Activated naive CD4-positive, alpha-beta T cell treated with anti-CD3 and anti-CD28 coated beads, Interleukin-2, amount 50 U/mL, for 24 hours (primary cell): Measurements from ENCODE around the gene HBP1.
"Not testable (repeated sequence)": the region's sequence is repeated elsewhere in the genome, so short reads cannot be mapped to it uniquely, and the experiment has no call there.

Experiments used
- H3K27ac Mint-ChIP-seq: one replicate; pipeline ENCODE4 v1.8.0; 2021; ENCODE audit warnings: mild to moderate bottlenecking, mixed read lengths
- H3K27me3 Mint-ChIP-seq: one replicate; pipeline ENCODE4 v1.8.0; 2021; ENCODE audit warnings: mixed read lengths
- H3K36me3 Mint-ChIP-seq: one replicate; pipeline ENCODE4 v1.8.0; 2021; ENCODE audit warnings: mixed read lengths
- H3K4me1 Mint-ChIP-seq: one replicate; pipeline ENCODE4 v1.8.0; 2021; ENCODE audit warnings: mixed read lengths
- H3K4me3 Mint-ChIP-seq: one replicate; pipeline ENCODE4 v1.8.0; 2021; ENCODE audit warnings: mild to moderate bottlenecking, mixed read lengths
- H3K9me3 Mint-ChIP-seq: one replicate; pipeline ENCODE4 v1.8.0; 2021; ENCODE audit warnings: mixed read lengths

Gene HBP1

DNA sequence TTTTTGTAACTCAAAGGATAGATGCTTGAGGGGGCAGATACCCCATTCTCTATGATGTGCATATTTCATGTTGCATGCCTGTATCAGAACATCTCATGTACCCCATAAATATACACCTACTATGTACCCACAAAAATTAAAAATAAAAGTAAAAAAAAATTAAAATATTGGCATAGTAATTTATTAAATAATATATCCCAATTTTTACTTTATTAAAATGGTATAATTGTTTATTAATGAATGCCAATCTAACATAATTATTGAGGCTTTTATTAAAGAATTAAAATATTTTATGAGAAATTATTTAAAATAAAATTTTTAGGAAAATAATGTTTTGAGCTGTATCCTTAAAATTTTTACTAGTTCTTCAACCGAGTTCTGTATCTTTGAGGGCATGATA, 18.9 kb upstream of the HBP1 start:
- no peak overlapping the region for H3K27ac Mint-ChIP-seq
- H3K36me3 Mint-ChIP-seq: no peaks in the 10 kb centered on the region
- no peak overlapping the region for H3K4me3 Mint-ChIP-seq
- peaks cover 9% of the 10 kb centered on the region for H3K4me1 Mint-ChIP-seq
- H3K9me3 Mint-ChIP-seq: no peaks in the 10 kb centered on the region
- no peaks in the 10 kb centered on the region for H3K27me3 Mint-ChIP-seq

DNA sequence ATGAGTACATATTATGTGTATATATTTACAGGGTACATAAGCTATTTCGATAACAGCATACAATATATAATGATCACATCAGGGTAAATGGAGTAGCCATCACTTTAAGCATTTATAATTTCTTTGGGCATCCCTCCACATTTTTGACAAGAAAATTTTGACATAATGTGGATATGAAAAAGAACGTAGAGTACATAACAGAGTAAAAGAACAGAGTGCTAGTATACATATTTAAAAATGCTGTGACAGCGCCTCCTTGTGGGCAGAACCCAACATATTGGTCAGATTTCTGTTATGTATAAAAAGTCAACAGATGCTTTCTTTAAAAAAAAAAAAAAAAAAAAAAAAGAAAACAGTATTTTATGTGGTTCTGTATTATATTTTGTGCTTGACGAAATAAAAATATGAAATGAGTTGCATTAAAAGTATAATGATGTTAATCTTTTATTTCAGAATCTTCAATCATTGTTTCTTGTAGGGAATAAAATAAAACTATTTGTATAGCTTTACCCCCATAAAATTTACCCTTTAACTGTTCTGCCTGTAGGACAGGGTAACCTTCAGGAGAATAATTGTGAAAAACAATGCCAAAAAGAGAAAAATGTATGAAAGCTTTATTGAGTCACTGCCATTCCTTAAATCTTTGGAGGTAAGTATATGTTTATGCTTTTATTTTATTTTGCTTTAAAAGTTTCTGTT, 18.3 kb upstream of the HBP1 start:
- H3K36me3 Mint-ChIP-seq: no peaks in the 10 kb centered on the region
- H3K4me1 Mint-ChIP-seq: peaks cover 9% of the 10 kb centered on the region
- no peaks in the 10 kb centered on the region for H3K27me3 Mint-ChIP-seq
- H3K4me3 Mint-ChIP-seq: no peak overlapping the region
- H3K9me3 Mint-ChIP-seq: no peaks in the 10 kb centered on the region
- no peak overlapping the region for H3K27ac Mint-ChIP-seq

DNA sequence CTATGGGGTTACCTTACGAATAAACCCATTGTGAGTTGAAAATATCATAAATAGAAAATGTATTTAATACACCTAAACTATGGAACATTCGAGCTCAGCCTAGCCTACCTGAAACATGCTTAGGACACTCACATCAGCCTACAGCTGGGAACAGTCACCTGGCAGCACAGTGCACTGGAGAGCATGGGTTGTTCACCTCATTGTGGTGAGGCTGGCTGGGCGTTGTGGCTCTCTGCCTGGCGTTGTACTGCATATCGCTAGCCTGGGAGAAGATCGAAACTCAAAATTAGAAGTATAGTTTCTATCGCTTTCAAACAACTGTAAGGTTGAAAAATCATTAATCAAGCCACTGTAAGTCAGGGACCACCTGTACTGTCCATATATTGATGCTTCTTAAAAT, 17.3 kb upstream of the HBP1 start:
- no peaks in the 10 kb centered on the region for H3K36me3 Mint-ChIP-seq
- H3K4me1 Mint-ChIP-seq: peaks cover 9% of the 10 kb centered on the region
- H3K27ac Mint-ChIP-seq: no peak overlapping the region
- H3K9me3 Mint-ChIP-seq: no peaks in the 10 kb centered on the region
- no peak overlapping the region for H3K4me3 Mint-ChIP-seq
- H3K27me3 Mint-ChIP-seq: no peaks in the 10 kb centered on the region

DNA sequence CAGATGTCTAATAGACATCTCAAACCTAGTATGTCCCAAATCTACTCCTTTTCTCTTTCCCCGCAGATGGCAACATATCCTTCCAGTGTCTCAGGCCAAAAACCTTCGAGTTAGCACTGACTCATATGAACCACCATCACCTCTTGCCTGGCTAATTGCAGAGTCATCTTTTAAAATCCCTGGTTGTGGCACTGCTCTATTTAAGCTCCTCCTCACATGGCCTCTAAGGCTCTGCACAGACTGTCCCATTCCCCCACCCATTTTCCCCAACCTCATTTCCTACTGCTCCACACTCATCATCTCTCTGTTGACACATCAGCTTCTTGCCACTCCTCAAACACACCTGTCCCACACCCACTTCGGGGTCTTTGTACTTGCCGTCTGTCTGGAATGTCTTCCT, 16.8 kb upstream of the HBP1 start:
- Mint-ChIP-seq H3K4me3 (no peak overlapping the region), H3K27me3 (no peaks in the 10 kb centered on the region), H3K9me3 (no peaks in the 10 kb centered on the region), H3K4me1 (peaks cover 9% of the 10 kb centered on the region), H3K36me3 (no peaks in the 10 kb centered on the region), H3K27ac (no peak overlapping the region)

DNA sequence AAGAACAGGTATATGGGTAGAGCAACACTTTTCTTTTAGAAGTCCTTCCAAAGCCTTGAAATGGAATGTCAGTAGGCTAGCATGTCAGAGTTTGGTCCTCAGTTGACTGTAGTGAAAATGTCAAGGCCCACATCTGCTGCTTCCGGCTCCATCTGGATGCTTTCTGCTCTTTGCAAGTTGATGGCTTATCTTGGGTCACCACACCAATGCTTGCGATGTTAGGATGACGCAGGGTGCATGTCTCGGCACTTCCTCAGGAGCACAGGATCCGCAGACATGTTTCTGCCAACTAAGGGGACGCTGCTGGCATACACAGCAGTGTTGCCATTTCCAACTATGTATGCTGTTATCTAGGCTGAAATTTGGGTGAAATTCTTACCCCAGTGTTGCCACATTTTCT, 14.0 kb upstream of the HBP1 start:
- Mint-ChIP-seq H3K36me3 (no peaks in the 10 kb centered on the region), H3K27me3 (no peaks in the 10 kb centered on the region), H3K4me3 (no peak overlapping the region), H3K9me3 (no peaks in the 10 kb centered on the region), H3K27ac (no peak overlapping the region), H3K4me1 (no peaks in the 10 kb centered on the region)

DNA sequence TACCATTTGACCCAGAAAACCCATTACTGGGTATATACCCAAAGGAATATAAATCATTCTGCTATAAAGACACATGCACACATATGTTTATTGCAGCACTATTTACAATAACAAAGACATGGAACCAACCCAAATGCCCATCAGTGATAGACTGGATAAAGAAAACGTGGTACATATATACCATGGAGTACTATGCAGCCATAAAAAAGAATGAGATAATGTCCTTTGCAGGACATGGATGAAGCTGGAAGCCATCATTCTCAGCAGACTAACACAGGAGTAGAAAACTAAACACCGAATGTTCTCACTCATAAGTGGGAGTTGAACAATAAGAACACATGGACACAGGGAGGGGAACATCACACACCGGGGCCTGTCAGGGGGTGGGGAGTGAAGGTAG, 13.1 kb upstream of the HBP1 start:
- not testable (repeated sequence) for H3K27me3 Mint-ChIP-seq, H3K27ac Mint-ChIP-seq, H3K4me3 Mint-ChIP-seq, H3K36me3 Mint-ChIP-seq, H3K4me1 Mint-ChIP-seq, H3K9me3 Mint-ChIP-seq

DNA sequence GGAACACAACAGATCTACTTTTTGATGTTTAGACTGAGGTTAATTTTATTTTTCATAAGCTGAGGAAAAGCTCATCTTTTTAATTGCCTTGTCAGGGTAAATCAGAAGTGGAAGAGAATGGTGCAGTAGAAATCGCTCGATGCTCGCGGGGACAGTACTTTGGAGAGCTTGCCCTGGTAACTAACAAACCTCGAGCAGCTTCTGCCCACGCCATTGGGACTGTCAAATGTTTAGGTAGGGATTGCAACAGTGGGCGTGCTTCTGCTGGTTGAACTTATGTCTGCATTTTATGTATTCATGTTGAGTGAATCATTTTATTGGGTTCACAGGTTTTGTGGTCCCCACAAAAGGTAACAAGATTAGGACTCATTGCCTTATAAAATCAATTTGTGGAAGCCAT, 11.7 kb upstream of the HBP1 start:
- H3K27me3 Mint-ChIP-seq: no peaks in the 10 kb centered on the region
- no peak overlapping the region for H3K27ac Mint-ChIP-seq
- no peak overlapping the region for H3K4me3 Mint-ChIP-seq
- H3K4me1 Mint-ChIP-seq: no peaks in the 10 kb centered on the region
- H3K9me3 Mint-ChIP-seq: no peaks in the 10 kb centered on the region
- no peaks in the 10 kb centered on the region for H3K36me3 Mint-ChIP-seq

DNA sequence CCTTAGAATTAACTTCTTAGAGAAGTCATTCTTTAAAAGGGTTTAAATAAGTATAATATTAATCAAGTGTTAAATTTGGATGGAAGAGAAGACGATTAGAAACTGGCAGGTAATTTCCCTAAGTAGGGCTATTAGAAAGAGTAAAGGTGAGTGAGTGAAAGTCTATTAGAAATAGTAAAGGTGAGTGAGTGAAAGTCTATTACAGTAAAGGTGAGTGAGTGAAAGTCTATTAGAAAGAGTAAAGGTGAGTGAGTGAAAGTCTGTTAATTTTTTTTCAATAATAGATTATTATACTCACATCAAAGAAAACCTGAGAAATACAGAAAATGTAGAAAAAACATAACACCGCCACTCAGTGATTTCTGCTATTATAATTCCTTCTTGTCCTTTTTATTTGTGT, 10.8 kb upstream of the HBP1 start:
- H3K9me3 Mint-ChIP-seq: no peaks in the 10 kb centered on the region
- no peaks in the 10 kb centered on the region for H3K36me3 Mint-ChIP-seq
- no peak overlapping the region for H3K4me3 Mint-ChIP-seq
- H3K27me3 Mint-ChIP-seq: no peaks in the 10 kb centered on the region
- no peak overlapping the region for H3K27ac Mint-ChIP-seq
- H3K4me1 Mint-ChIP-seq: no peaks in the 10 kb centered on the region

DNA sequence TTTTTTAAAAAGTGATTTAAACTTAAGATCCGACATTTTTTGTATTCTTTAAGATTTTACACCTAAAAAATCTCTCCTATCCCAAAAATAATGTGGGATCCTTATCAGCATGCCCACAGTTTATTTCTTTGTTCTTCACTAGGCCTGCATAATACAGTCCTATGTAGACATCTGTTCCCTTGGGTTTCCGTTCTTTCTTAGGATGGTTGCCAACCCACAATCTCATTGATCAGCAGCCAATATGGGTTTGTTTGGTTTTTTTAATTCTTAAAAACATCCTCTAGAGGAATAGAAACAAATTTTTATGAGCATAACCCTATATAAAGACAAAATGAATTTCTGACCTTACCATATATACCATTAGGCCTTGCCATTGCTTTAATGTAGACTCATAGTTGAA, 8.4 kb upstream of the HBP1 start:
- Mint-ChIP-seq H3K27ac (no peak overlapping the region), H3K4me1 (no peaks in the 10 kb centered on the region), H3K9me3 (no peaks in the 10 kb centered on the region), H3K4me3 (no peak overlapping the region), H3K27me3 (no peaks in the 10 kb centered on the region), H3K36me3 (no peaks in the 10 kb centered on the region)

DNA sequence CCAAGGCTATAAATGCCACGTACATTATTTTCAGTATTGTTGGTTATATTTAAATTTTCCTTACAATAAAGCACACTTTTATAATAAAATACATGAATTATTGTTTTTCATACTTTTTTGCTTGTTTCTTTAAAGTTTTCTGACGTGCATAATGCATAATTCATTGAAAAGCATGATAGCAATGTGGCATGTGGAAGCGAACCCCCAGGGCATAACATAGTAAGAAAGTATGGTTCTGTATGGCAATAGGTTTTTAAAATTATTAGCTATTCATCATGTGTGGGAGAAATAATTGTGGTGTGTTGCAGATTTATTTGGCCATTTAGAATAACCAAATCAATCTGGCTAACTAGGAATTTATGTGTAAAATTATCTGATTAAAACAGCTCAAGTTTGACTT, 7.4 kb upstream of the HBP1 start:
- Mint-ChIP-seq H3K9me3 (no peaks in the 10 kb centered on the region), H3K27ac (no peak overlapping the region), H3K36me3 (no peaks in the 10 kb centered on the region), H3K4me3 (no peak overlapping the region), H3K27me3 (no peaks in the 10 kb centered on the region), H3K4me1 (peaks cover 7% of the 10 kb centered on the region)

DNA sequence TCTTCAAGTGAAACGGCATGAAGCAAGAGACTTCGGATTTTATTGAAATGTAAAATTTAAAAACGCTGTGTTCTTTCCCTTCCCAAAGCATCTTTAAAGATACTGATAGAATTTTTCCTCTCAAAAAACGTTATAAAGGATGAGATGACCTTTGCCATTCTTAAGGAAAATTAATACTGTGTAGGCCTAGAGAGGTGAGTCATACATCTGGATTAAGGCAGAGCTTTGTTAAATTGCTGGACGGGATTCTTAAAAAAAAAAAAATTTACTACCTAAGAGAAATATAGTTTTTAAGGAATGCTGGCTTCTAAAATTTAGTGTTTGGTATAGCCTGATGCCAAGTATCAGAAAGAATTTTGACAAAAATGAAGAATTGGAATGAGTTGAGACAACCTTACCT, 6.3 kb upstream of the HBP1 start:
- no peak overlapping the region for H3K4me3 Mint-ChIP-seq
- no peak overlapping the region for H3K27ac Mint-ChIP-seq
- H3K27me3 Mint-ChIP-seq: no peaks in the 10 kb centered on the region
- H3K36me3 Mint-ChIP-seq: no peaks in the 10 kb centered on the region
- no peaks in the 10 kb centered on the region for H3K9me3 Mint-ChIP-seq
- H3K4me1 Mint-ChIP-seq: peaks cover 16% of the 10 kb centered on the region

DNA sequence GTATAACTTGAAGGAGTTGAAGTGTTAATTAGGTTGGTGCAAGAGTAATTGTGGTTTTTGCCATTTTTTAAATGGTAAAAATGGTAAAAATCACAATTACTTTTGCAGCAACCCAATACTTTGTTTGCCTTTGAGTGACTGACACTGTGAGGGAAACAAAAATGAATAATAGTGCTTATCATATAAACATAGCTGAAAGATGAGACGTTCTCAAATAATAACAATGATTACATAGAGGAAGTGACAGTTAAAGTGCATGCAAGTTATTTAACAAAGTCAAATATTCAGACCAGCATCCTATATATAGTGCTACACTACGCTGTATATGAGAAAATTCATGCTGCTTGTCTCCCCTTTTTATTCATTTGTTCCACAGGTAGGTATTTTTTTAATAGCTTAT, 4.7 kb upstream of the HBP1 start:
- no peaks in the 10 kb centered on the region for H3K27me3 Mint-ChIP-seq

DNA sequence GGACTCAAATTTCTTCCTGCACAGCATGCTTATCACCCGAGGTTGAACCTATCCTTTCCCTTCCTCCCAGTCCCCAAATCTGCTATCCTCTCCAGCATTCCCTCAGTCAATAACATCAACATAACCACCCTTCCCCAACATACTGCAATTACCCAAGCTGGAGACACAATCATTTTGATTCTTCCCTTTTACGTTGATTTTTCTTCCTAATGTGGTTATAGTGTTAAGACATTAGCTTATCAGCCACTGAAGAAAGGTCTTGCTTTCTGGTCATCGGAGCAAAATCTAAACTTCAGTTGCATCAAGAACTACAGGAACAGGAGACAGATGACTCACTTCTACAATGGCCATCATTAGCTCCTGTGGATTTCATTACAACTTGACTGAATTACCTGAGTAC, 3.5 kb upstream of the HBP1 start:
- Mint-ChIP-seq H3K36me3 (no peaks in the 10 kb centered on the region), H3K4me3 (peak overlapping the region; percentile 12), H3K27me3 (no peaks in the 10 kb centered on the region), H3K4me1 (peaks cover 17% of the 10 kb centered on the region), H3K9me3 (no peaks in the 10 kb centered on the region), H3K27ac (no peak overlapping the region)

More for the DNA sequence above, 4.7 kb upstream of the HBP1 start:
- Mint-ChIP-seq H3K9me3 (no peaks in the 10 kb centered on the region), H3K4me3 (no peak overlapping the region), H3K36me3 (no peaks in the 10 kb centered on the region), H3K4me1 (peaks cover 17% of the 10 kb centered on the region), H3K27ac (no peak overlapping the region)

DNA sequence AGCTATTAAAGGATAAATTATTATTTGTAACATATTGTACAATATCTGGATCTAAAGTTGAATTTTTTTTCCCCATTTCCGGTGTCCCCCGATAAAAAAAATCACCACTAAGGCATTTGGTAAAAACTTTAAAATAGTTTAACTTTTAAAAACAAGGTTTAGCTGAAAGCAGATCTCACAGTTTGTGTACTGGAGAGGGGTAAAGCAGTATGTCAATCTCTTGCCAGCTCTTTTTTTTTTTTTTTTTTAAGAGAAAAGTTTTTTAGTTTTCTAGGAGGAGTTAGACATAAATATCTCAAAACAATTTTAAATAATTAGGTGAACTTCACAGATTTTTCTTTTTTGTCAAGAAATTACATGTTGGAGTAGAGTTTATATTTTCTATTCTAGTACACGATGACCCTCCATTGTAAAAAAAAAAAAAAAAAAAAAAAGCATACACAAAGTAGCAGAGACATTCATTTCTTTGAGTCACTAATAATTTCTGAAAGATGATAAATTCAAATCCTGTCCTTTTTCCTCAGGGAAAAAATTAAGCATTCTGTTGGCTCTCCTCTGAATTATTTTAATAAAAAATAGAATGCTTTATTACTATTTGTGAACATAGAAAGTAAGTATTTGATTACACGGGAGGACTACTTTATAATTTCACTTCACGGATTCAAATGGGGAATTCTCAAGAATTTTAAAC, 1.9 kb upstream of the HBP1 start:
- Mint-ChIP-seq H3K27ac (peak overlapping the region; percentile 99), H3K27me3 (no peaks in the 10 kb centered on the region), H3K9me3 (no peaks in the 10 kb centered on the region), H3K4me3 (peak overlapping the region; percentile 93), H3K36me3 (peaks cover 1% of the 10 kb centered on the region), H3K4me1 (peaks cover 30% of the 10 kb centered on the region)

DNA sequence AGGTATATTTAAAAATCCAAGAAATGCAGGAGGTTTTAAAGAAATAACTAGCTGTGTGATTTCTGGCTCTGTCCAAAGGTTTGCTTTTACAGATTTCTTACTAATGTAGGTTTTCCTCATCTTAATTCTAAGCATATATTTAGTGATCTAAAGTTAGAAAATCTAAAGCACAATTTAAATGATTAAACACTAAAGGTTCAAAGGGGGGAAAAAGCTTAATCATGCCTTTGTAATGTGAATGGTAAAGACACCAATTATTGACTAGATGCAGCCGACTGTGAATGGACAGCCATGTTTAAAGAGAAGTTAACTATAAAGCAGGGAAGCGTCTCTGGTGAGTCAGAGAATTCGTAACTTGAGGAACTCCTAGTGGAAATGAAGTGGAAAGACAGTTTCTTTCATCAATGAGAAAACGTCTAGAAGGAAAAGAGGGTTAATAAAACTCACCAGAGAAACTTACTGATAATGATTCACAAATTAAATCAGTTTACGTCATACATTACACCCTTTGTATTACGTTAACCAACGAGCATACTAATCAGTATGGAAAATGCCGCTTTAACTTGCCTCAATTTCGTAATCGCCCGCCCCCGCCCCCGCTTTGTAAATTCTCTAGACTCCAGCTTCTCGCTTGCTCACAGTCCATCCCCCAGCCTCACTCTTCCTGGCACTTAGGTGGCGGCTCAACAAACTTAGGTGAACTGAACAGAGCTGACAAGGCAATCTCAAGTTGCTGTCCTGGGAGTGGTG, 1.1 kb upstream of the HBP1 start:
- no peaks in the 10 kb centered on the region for H3K9me3 Mint-ChIP-seq
- H3K4me1 Mint-ChIP-seq: peaks cover 35% of the 10 kb centered on the region
- peaks cover 1% of the 10 kb centered on the region for H3K36me3 Mint-ChIP-seq
- no peaks in the 10 kb centered on the region for H3K27me3 Mint-ChIP-seq
- H3K27ac Mint-ChIP-seq: peak overlapping the region; percentile 99
- peak overlapping the region; percentile 93 for H3K4me3 Mint-ChIP-seq
